G401 (cell line): ENCODE measurements around the gene CCL13. TPM values are rescaled to one million over a fixed set of nuclear protein-coding genes. Genes with fewer than 3 reads are reported as not detected.

Experiments used
- DNase-seq: peaks from one replicate; pipeline ENCODE4 v3.0.0-alpha.2; 2015; ENCODE audit warnings: low spot score
- in situ Hi-C: cut with HindIII; loops from 2 replicates; pipeline ENCODE4 v1.10.0; 2016; ENCODE audit warnings: low sequenced_read_pairs, mixed read lengths
- total RNA-seq: library from RNA; depleted of rRNA; stranded (reverse); fragments of >200 nt; shearing (Covaris generic); gene quantifications from 2 replicates; pipeline ENCODE4 v1.2.3, GENCODE V29; 2014; rRNA removed

CCL13 gene
- total RNA-seq, 1 experiment from 2014 or later = not detected

DNA sequence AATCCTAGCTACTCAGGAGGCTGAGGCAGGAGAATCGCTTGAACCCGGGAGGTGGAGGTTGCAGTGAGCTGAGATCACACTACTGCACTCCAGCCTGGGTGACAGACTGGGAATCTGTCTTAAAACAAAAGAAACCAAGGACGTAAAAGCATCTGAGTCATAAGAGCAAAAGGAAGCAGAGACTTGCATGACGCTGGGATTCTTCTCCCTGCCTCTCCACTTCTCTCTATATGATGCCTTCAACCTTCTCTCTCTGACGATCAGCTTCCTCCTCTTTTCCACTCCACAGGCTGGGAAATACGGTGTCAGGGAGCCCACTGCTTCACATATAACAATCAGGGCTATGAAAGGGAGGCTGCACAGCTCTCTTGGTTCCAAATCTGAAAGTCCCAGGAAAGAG is 49.9 kb downstream of the CCL13 start:
- in situ Hi-C loops = no loop called here
- DNase-seq = no peak

Other genes with a start within 250 kb of the CCL13 start
- gene CCL2, start 101.2 kb upstream of the CCL13 start, total RNA-seq = not detected in 2 replicates
- gene CCL7, start 86.3 kb upstream of the CCL13 start, total RNA-seq = not detected in 2 replicates
- gene CCL11, start 70.7 kb upstream of the CCL13 start, total RNA-seq = not detected in 2 replicates
- gene CCL8, start 37.0 kb upstream of the CCL13 start, total RNA-seq = not detected in 2 replicates
- gene CCL1, start 6.8 kb downstream of the CCL13 start, total RNA-seq = not detected in 2 replicates
- not detected in 2 replicates for gene TMEM132E, start 223.1 kb downstream of the CCL13 start, total RNA-seq